NCI-H1417 (cell line): ENCODE measurements around the gene NKAIN1.
"Not testable (repeated sequence)": the region's sequence is repeated elsewhere in the genome, so short reads cannot be mapped to it uniquely, and the experiment has no call there.

Experiments used
- DNase-seq, 3 experiments: peaks; one replicate each; lab custom pipeline; 2025; lab: John Stamatoyannopoulos, UW

NKAIN1 gene

GRCh38 chr1:31239653-31240241 is at the start of gene NKAIN1:
Gene NKAIN1, minus strand, starts transcription at chr1:31239887. Its CDS starts 340 bp downstream, at chr1:31239547.
- peak; percentile 7 to 69 (median 61) for DNase-seq

GRCh38 chr1:31289021-31289420 is 49.3 kb upstream of the NKAIN1 start:
- DNase-seq: no peak

- DNase-seq: not testable (repeated sequence)
Observed at GRCh38 chr1:31287791-31288190, 48.1 kb upstream of the NKAIN1 start.

GRCh38 chr1:31282426-31282825 is 42.7 kb upstream of the NKAIN1 start:
- not testable (repeated sequence) for DNase-seq

GRCh38 chr1:31273619-31274018 is 33.9 kb upstream of the NKAIN1 start:
- no peak for DNase-seq

GRCh38 chr1:31272369-31272768 is 32.7 kb upstream of the NKAIN1 start:
- DNase-seq: no peak

GRCh38 chr1:31266547-31266946 is 26.9 kb upstream of the NKAIN1 start:
- no peak for DNase-seq

- no peak for DNase-seq
Observed at GRCh38 chr1:31264790-31265386, 25.2 kb upstream of the NKAIN1 start.

GRCh38 chr1:31263408-31263807 is 23.7 kb upstream of the NKAIN1 start:
- DNase-seq: no peak

GRCh38 chr1:31262393-31262792 is 22.7 kb upstream of the NKAIN1 start:
- not testable (repeated sequence) for DNase-seq

- no peak for DNase-seq
Observed at GRCh38 chr1:31261916-31262315, 22.2 kb upstream of the NKAIN1 start.

- no peak for DNase-seq
Observed at GRCh38 chr1:31259746-31260145, 20.1 kb upstream of the NKAIN1 start.

GRCh38 chr1:31258581-31258980 is 18.9 kb upstream of the NKAIN1 start:
- DNase-seq: no peak

GRCh38 chr1:31257213-31257612 is 17.5 kb upstream of the NKAIN1 start:
- no peak for DNase-seq

- no peak for DNase-seq
Observed at GRCh38 chr1:31249854-31250253, 10.2 kb upstream of the NKAIN1 start.

- DNase-seq: no peak
Observed at GRCh38 chr1:31248276-31248675, 8.6 kb upstream of the NKAIN1 start.

- no peak for DNase-seq
Observed at GRCh38 chr1:31244326-31244725, 4.6 kb upstream of the NKAIN1 start.

GRCh38 chr1:31243501-31244286 is 4.0 kb upstream of the NKAIN1 start:
- DNase-seq: peak in 1 of 3 experiments; percentile 20

- DNase-seq: no peak
Observed at GRCh38 chr1:31241321-31241720, 1.6 kb upstream of the NKAIN1 start.

GRCh38 chr1:31238986-31239613 is 587 bp downstream of the NKAIN1 start:
- peak in 2 of 3 experiments; percentile 66 to 69 for DNase-seq

GRCh38 chr1:31238612-31238985 is 1.1 kb downstream of the NKAIN1 start:
- no peak for DNase-seq

- DNase-seq: no peak
Observed at GRCh38 chr1:31234870-31235269, 4.8 kb downstream of the NKAIN1 start.
